ENCODE measurements around the gene KLHL14. TPM values are rescaled to one million over a fixed set of nuclear protein-coding genes. Genes with fewer than 3 reads are reported as not detected.
"Not testable (repeated sequence)": the region's sequence is repeated elsewhere in the genome, so short reads cannot be mapped to it uniquely, and the experiment has no call there.

KLHL14 gene
- total RNA-seq, 2 donors from 2014 or later, result 1.3 TPM; not detected in 1

DNA sequence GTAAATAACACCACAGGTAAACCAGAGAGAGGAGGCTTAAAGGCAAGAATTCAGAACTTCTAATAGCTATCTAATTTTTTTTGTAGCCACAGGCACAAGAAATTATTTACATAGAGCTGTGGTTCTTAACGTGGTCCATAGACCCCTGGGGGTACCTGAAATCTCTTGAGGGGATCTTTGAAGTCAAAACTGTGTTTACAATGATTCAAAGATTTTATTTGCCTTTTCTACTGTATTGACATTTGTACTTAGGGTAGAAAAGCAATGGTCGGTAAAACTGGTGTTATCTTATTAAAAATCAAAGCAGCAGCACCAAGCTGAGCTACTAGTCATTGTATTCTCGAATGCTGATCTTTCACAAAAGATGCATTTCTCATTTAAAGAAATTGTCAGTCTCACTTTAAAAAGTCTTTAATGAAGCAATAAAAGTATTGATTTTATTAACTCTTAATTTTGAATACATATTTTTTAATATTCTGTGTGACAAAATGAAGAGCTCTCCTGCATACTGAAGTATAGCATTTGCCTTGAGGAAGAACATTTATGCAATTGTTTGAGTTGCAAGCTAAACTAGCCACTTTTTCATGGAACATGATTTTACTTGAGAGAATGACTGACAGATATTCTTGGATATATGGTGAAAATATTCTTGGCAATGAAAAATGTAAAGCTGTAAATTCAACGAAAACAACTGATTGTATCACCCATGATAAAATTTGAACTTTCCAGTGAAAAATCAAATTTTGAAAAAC lies 25.6 kb upstream of the KLHL14 start:
- DNase-seq (ENCODE audit: low spot score) (no peak), ATAC-seq (ENCODE audit: insufficient number of reproducible peaks, low FRiP score, low read depth) (no peak)
- Histone ChIP-seq H3K4me3 (no peak overlapping the region), H3K4me1 (ENCODE audit: control insufficient read depth in 1 of 2, low read depth in 2 of 2) (no peaks in the 10 kb centered on the region), H3K36me3 (no peaks in the 10 kb centered on the region), H3K27ac (no peak overlapping the region), H3K27me3 (replicated peaks; ENCODE audit: insufficient read depth) (no peaks in the 10 kb centered on the region), H3K9me3 (no peaks in the 10 kb centered on the region)
- TF ChIP-seq, protein P1, sequence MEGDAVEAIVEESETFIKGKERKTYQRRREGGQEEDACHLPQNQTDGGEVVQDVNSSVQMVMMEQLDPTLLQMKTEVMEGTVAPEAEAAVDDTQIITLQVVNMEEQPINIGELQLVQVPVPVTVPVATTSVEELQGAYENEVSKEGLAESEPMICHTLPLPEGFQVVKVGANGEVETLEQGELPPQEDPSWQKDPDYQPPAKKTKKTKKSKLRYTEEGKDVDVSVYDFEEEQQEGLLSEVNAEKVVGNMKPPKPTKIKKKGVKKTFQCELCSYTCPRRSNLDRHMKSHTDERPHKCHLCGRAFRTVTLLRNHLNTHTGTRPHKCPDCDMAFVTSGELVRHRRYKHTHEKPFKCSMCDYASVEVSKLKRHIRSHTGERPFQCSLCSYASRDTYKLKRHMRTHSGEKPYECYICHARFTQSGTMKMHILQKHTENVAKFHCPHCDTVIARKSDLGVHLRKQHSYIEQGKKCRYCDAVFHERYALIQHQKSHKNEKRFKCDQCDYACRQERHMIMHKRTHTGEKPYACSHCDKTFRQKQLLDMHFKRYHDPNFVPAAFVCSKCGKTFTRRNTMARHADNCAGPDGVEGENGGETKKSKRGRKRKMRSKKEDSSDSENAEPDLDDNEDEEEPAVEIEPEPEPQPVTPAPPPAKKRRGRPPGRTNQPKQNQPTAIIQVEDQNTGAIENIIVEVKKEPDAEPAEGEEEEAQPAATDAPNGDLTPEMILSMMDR (IDR thresholded peaks at IDR 0.05), result no peak

DNA sequence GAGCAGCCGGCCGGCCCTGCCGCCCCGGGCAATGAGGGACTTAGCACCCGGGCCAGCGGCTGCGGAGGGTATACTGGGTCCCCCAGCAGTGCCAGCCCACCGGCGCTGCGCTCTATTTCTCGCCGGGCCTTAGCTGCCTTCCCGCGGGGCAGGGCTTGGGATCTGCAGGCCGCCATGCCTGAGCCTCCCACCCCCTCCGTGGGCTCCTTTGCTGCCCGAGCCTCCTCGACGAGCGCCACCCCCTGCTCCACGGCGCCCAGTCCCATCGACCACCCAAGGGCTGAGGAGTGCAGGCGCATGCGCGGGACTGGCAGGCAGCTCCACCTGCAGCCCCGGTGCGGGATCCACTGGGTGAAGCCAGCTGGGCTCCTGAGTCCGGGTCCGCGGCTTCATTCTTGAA lies 21.8 kb upstream of the KLHL14 start:
- not testable (repeated sequence) for DNase-seq (ENCODE audit: low spot score); H3K27ac ChIP-seq; H3K4me1 ChIP-seq (ENCODE audit: control insufficient read depth in 1 of 2, low read depth in 2 of 2); ATAC-seq (ENCODE audit: insufficient number of reproducible peaks, low FRiP score, low read depth); H3K36me3 ChIP-seq; H3K4me3 ChIP-seq; H3K9me3 ChIP-seq; H3K27me3 ChIP-seq (replicated peaks; ENCODE audit: insufficient read depth)

DNA sequence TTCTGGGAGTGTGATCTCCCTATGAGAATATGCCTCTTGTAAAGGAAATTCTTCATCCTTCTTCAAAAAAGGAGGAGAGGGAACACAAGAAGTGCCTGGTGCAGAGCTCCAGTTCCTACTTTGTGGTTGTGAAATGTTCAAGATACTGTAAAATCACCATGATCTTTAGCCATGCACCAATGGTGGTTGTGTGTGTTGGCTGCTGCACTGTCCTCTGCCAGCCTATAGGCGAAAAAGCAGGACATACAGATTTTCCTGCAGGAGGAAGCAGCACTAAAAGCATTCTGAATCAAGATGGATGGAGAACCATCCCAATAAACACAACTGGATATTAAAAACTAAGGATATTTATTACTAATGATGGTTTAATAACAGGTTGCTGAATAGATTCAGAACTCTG lies 6.2 kb upstream of the KLHL14 start:
- no peak for DNase-seq (ENCODE audit: low spot score)
- H3K36me3 ChIP-seq, result no peaks in the 10 kb centered on the region
- no peak for ATAC-seq (ENCODE audit: insufficient number of reproducible peaks, low FRiP score, low read depth)
- TF ChIP-seq, protein P1 (IDR thresholded peaks at IDR 0.05), result no peak
- H3K9me3 ChIP-seq, result no peaks in the 10 kb centered on the region
- H3K27me3 ChIP-seq (replicated peaks; ENCODE audit: insufficient read depth), result no peaks in the 10 kb centered on the region
- no peaks in the 10 kb centered on the region for H3K4me1 ChIP-seq (ENCODE audit: control insufficient read depth in 1 of 2, low read depth in 2 of 2)
- no peak overlapping the region for H3K27ac ChIP-seq
- no peak overlapping the region for H3K4me3 ChIP-seq

DNA sequence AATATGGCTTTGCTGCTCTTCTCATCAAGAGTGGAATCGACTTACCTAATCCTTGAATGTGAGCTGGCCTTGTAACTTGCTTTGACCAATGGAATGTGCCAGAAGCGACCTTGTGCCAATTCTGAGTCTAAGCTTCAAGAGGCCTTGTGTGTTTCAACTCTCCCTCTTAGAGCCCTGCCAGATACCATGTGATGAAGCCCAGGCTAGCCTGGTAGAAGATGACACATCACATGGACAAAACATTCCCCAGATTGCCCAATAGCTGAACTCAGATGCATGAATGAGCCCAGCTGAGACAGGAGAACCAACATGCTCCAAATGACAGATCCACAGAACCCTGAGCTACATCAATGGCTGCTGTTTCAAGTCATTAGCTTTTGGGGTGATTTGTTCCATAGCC lies 4.2 kb upstream of the KLHL14 start:
- no peak overlapping the region for H3K4me3 ChIP-seq
- no peak for DNase-seq (ENCODE audit: low spot score)

DNA sequence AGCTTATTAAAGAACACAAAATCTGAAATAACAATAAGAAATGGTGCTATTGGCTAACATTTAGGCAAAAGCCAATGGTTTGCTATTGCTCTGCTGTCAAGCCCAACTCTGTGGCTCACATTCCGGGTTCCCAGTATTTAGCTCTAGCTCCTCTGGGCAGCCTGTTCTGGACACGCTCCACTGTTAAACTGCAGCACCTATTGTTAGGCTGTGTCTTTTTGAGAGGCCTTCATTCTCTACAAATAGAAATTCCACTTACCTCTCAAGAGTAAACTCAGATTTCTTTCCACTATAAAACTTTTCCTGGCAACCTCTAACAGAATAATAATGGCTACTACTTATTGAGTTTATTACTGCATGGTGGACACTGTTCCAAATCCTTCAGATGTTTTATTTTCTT lies 3.7 kb upstream of the KLHL14 start:
- no peaks in the 10 kb centered on the region for H3K36me3 ChIP-seq
- ATAC-seq (ENCODE audit: insufficient number of reproducible peaks, low FRiP score, low read depth) (no peak), DNase-seq (ENCODE audit: low spot score) (no peak)
- peaks cover 0 to 8% of the 10 kb centered on the region in 2 donors for H3K4me1 ChIP-seq (ENCODE audit: control insufficient read depth in 1 of 2, low read depth in 2 of 2)
- H3K4me3 ChIP-seq, result no peak overlapping the region
- H3K9me3 ChIP-seq, result no peaks in the 10 kb centered on the region
- TF ChIP-seq, protein P1 (IDR thresholded peaks at IDR 0.05), result no peak
- H3K27me3 ChIP-seq (replicated peaks; ENCODE audit: insufficient read depth), result no peaks in the 10 kb centered on the region
- H3K27ac ChIP-seq, result no peak overlapping the region

More for the DNA sequence above, 4.2 kb upstream of the KLHL14 start:
- no peak for ATAC-seq (ENCODE audit: insufficient number of reproducible peaks, low FRiP score, low read depth)
- peaks cover 0 to 8% of the 10 kb centered on the region in 2 donors for H3K4me1 ChIP-seq (ENCODE audit: control insufficient read depth in 1 of 2, low read depth in 2 of 2)
- no peaks in the 10 kb centered on the region for H3K9me3 ChIP-seq
- no peaks in the 10 kb centered on the region for H3K36me3 ChIP-seq
- H3K27me3 ChIP-seq (replicated peaks; ENCODE audit: insufficient read depth), result no peaks in the 10 kb centered on the region
- TF ChIP-seq, protein P1 (IDR thresholded peaks at IDR 0.05), result no peak
- H3K27ac ChIP-seq, result no peak overlapping the region

DNA sequence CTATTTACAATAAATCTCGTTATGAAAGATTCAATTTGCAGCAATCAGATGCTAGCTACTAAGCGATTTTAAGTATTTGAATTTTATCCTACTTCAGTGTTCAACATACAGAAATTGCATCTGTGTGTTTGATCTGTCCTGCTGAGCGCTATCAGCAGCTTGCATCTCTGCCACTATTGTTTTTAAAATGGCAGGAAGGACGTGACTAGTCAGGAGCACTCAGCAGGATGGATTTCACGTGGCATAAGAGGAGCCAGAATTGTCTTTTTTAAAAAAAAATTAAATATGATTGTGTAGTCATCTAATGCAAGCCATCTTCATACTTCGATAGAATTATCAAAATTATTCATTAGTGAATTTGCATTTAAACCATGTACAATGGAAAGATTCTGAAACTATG lies 2.8 kb upstream of the KLHL14 start:
- TF ChIP-seq, protein P1 (IDR thresholded peaks at IDR 0.05), result no peak

More for the DNA sequence above, 2.8 kb upstream of the KLHL14 start:
- Histone ChIP-seq H3K4me3 (no peak overlapping the region), H3K36me3 (no peaks in the 10 kb centered on the region), H3K27ac (no peak overlapping the region), H3K27me3 (replicated peaks; ENCODE audit: insufficient read depth) (no peaks in the 10 kb centered on the region), H3K4me1 (ENCODE audit: control insufficient read depth in 1 of 2, low read depth in 2 of 2) (peaks cover 3 to 17% of the 10 kb centered on the region in 2 donors), H3K9me3 (no peaks in the 10 kb centered on the region)
- DNase-seq (ENCODE audit: low spot score) (no peak), ATAC-seq (ENCODE audit: insufficient number of reproducible peaks, low FRiP score, low read depth) (no peak)

Measured in thoracic aorta (tissue), 2 donors.